Esophagus squamous epithelium (tissue), 5 donors: ENCODE measurements around the gene EXOC3L1. TPM values are rescaled to one million over a fixed set of nuclear protein-coding genes. Genes with fewer than 3 reads are reported as not detected.

ENCODE experiments used
- DNase-seq: peaks from one replicate; lab custom pipeline; 2025; lab: John Stamatoyannopoulos, UW
- H3K27ac ChIP-seq, 4 donors: fragments of 200-600 bp; sonication (generic); one replicate each; pipeline ENCODE4 v1.5.1; 2016 to 2019; ENCODE audit warnings: mild to moderate bottlenecking in 1 of 4
- H3K27me3 ChIP-seq, 4 donors: fragments of 200-600 bp; sonication (generic); 1 replicate in 3 of 4; 2 replicates in 1 of 4; pipeline versions ENCODE4 v1.5.1 to v1.6.0; 2017 to 2021; ENCODE audit warnings: antibody characterized with exemption in 1 of 4
- H3K36me3 ChIP-seq, 3 donors: fragments of 200-600 bp; sonication (generic); one replicate each; pipeline ENCODE4 v1.5.1; 2016 to 2019
- H3K4me1 ChIP-seq, 3 donors: fragments of 200-600 bp; sonication (generic); one replicate each; pipeline ENCODE4 v1.5.1; 2017 to 2019
- H3K4me3 ChIP-seq, 4 donors: fragments of 200-600 bp; sonication (generic); 1 replicate in 3 of 4; 2 replicates in 1 of 4; pipeline ENCODE4 v1.5.1; 2016 to 2019; ENCODE audit warnings: mild to moderate bottlenecking in 2 of 4, moderate library complexity in 1 of 4
- H3K9me3 ChIP-seq, 3 donors: fragments of 200-600 bp; sonication (generic); one replicate each; pipeline ENCODE4 v1.5.1; 2016 to 2019
- CTCF ChIP-seq, 6 experiments: fragments of 450-650 bp in 4 of 6; fragments of 200-600 bp in 2 of 6; sonication (generic) in 2 of 6; IDR thresholded peaks; one replicate each; pipeline ENCODE4 v1.5.1; 2016 to 2019; ENCODE audit warnings: antibody characterized with exemption in 6 of 6, mild to moderate bottlenecking in 4 of 6, moderate library complexity in 4 of 6
- POLR2A ChIP-seq, 4 donors: fragments of 450-650 bp; IDR thresholded peaks; one replicate each; pipeline ENCODE4 v1.6.1; 2017; ENCODE audit warnings: antibody characterized with exemption in 4 of 4, mild to moderate bottlenecking in 4 of 4, moderate library complexity in 3 of 4
- WGBS, 2 donors: methylation state at CpG; one replicate each; pipeline ENCODE4 v1.1.5; 2018; 5-methylcytosine and 5-hydroxymethylcytosine counted together
- intact Hi-C: fragments of 100-400 bp; cut with DNase I; formaldehyde crosslinking; loops from one replicate; pipeline ENCODE4 v1.15.0; 2022
- total RNA-seq, 4 donors: library from RNA; depleted of rRNA; stranded (reverse); fragments of >200 nt; gene quantifications; one replicate each; pipeline ENCODE4 v1.1.0, GENCODE V29; 2016
- donor health status: DM: yes; HTN: yes; CAD: no.

The EXOC3L1 gene
- total RNA-seq, 4 donors from 2014 or later = 1.1 to 2.3 (median 1.4) TPM

- peaks cover 57 to 84% (median 61%) of the 10 kb centered on the region in 3 donors for H3K36me3 ChIP-seq
- peak overlapping the region in 3 of 4 donors; percentile 58 to 70 (median 64) for H3K4me3 ChIP-seq
- intact Hi-C loops = no loop called here
- 39 to 46% methylated on average over 6 to 9 of the region's 12 CpGs for WGBS, 2 donors
- H3K9me3 ChIP-seq = no peaks in the 10 kb centered on the region
- TF ChIP-seq POLR2A (IDR thresholded peaks at IDR 0.05) (no peak), CTCF (IDR thresholded peaks at IDR 0.05) (peak; percentile 36 to 90 (median 72))
- peak overlapping the region; percentile 82 to 93 (median 86) for H3K27ac ChIP-seq
- peaks cover 18 to 66% (median 25%) of the 10 kb centered on the region in 3 donors for H3K4me1 ChIP-seq
- no peaks in the 10 kb centered on the region for H3K27me3 ChIP-seq
- no peak for DNase-seq
These were observed 8.3 kb upstream of the EXOC3L1 start for GRCh38 chr16:67198238-67198734.

DNA sequence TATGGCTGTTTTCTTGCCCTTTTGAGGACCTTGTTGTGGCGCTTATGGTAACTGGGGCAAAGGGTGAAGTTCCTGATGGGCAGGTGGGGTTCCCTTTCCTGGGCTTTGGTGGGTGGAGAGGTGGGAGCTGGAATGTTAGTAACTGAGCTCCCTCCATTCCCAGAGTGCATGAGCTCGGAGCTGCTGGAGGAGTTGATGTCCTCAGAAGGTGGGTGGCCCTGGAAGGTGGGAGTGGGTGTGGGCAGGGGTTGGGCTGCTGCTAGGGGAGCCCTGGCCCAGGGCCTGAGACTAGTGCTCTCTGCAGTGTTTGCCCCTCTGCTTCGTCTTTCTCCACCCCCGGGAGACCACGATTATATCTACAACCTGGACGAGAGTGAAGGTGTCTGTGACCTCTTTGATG is 7.8 kb upstream of the EXOC3L1 start:
- peaks cover 24 to 72% (median 30%) of the 10 kb centered on the region in 3 donors for H3K4me1 ChIP-seq
- WGBS, 2 donors = 67 to 100% methylated on average over 1 of the region's 6 CpGs
- intact Hi-C loops = no loop called here
- no peaks in the 10 kb centered on the region for H3K9me3 ChIP-seq
- TF ChIP-seq CTCF (IDR thresholded peaks at IDR 0.05) (no peak), POLR2A (IDR thresholded peaks at IDR 0.05) (no peak)
- no peak overlapping the region for H3K4me3 ChIP-seq
- DNase-seq = no peak
- H3K27ac ChIP-seq = peak overlapping the region in 2 of 4 donors; percentile 85 to 93
- no peaks in the 10 kb centered on the region for H3K27me3 ChIP-seq
- H3K36me3 ChIP-seq = peaks cover 51 to 82% (median 55%) of the 10 kb centered on the region in 3 donors

DNA sequence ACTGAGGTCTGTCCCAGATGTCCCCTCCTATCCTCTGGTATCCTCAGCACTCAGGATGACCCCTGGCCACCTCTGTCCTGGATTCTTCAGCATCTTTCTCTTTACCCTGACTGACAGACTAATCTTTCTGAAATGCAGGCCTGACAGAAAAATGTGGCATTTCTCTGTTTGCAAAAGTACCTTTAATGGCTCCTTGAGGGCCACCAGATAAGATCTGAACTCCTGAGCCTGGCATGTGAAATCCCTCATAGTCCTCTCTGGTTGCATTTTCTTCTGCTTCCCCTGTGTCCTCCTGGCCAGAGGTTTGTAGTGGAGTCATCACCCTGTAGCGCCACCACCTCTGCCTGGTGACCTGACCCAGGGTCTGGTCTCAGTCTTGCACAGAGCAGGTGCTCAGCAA is 6.9 kb upstream of the EXOC3L1 start:
- no peak for TF ChIP-seq CTCF (IDR thresholded peaks at IDR 0.05)
- TF ChIP-seq POLR2A (IDR thresholded peaks at IDR 0.05) = no peak
- Histone ChIP-seq H3K9me3 (no peaks in the 10 kb centered on the region), H3K27me3 (no peaks in the 10 kb centered on the region), H3K36me3 (peaks cover 43 to 73% (median 48%) of the 10 kb centered on the region in 3 donors), H3K4me3 (no peak overlapping the region), H3K27ac (no peak overlapping the region), H3K4me1 (peaks cover 28 to 77% (median 33%) of the 10 kb centered on the region in 3 donors)
- no CpG with 5 or more reads among the region's 1 CpG for WGBS, 2 donors
- no peak for DNase-seq
- intact Hi-C loops = no loop called here

DNA sequence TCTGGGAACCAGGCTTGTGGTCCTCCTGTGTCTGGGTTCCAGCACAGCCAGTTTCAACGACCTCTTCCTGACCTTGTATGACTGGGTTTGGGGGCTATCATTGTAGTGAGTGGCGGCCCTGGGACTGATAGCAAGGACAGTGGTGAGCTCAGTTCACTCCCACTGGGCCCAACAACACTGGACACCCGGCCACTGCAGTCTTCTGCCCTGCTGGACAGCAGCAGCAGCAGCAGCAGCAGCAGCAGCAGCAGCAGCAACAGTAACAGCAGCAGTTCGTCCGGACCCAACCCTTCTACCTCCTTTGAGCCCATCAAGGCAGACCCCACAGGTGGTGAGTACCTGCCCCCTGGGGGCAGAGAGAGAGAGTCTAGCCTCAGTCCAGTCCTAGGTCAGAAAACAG is 5.7 kb upstream of the EXOC3L1 start:
- Histone ChIP-seq H3K4me3 (no peak overlapping the region), H3K36me3 (peaks cover 36 to 61% (median 43%) of the 10 kb centered on the region in 3 donors), H3K27ac (no peak overlapping the region), H3K27me3 (no peaks in the 10 kb centered on the region), H3K4me1 (peaks cover 28 to 85% (median 38%) of the 10 kb centered on the region in 3 donors), H3K9me3 (no peaks in the 10 kb centered on the region)
- DNase-seq = no peak
- intact Hi-C loops = no loop called here
- TF ChIP-seq CTCF (IDR thresholded peaks at IDR 0.05) (no peak), POLR2A (IDR thresholded peaks at IDR 0.05) (no peak)
- WGBS, 2 donors = 82% methylated on average over 2 of the region's 5 CpGs; no CpG with 5 or more reads in 1 of the 2 donors

DNA sequence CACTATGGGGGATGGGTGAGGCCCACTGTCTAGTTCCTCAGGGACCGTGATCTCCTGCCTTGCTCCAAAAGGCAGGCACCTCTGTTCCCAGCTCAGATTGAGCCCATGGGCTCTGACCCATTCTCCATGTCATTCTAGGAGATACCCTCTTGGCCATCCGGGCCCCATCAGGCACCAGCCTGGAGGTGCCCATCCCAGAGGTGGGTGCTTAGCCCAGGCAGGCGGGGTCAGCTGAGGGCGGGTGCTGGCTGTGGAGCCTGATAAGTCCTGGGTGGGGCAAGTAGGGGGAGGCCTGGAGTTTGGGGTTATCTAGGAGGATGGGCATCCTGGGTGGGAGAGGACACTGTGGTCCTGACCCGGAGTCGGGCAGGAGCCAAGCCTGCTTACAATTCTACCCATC is 4.3 kb upstream of the EXOC3L1 start:
- Histone ChIP-seq H3K27me3 (no peaks in the 10 kb centered on the region), H3K36me3 (peaks cover 36 to 54% (median 43%) of the 10 kb centered on the region in 3 donors), H3K9me3 (no peaks in the 10 kb centered on the region), H3K4me3 (no peak overlapping the region), H3K4me1 (peaks cover 28 to 72% (median 37%) of the 10 kb centered on the region in 3 donors), H3K27ac (no peak overlapping the region)
- intact Hi-C loops = no loop called here
- 82% methylated on average over 3 of the region's 6 CpGs; no CpG with 5 or more reads in 1 of the 2 donors for WGBS, 2 donors
- TF ChIP-seq CTCF (IDR thresholded peaks at IDR 0.05) = no peak
- TF ChIP-seq POLR2A (IDR thresholded peaks at IDR 0.05) = no peak
- no peak for DNase-seq
